Measurements from ENCODE around the gene MARS2.
A peak's percentile ranks its signal among the peaks of the same experiment; 100 is the strongest.

MARS2 gene

DNA sequence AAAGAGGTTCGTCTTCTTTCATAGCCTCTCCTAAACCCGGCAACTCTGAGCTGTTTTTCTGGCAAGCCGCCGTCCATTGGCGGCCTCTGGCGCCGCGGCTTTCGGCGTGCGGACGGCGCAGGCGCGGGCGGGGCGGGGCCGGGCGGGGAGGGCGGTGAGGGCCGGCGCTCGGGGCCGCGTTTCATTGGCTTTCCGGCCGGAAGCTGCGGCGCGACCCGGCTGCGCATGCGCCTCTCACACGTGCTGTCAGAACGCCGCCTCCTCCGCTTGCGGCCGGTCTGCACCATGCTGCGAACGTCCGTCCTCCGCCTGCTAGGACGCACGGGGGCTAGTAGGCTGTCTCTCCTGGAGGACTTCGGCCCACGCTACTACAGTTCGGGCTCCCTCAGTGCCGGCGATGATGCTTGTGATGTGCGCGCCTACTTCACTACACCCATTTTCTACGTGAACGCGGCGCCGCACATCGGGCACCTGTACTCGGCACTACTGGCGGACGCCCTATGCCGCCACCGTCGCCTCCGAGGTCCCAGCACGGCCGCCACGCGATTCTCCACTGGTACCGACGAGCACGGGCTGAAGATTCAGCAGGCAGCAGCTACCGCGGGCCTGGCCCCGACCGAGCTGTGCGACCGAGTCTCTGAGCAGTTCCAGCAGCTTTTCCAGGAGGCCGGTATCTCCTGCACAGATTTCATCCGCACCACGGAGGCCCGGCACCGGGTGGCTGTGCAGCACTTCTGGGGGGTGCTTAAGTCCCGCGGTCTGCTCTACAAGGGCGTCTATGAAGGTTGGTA lies at the start of gene MARS2:
TSS of gene MARS2 (plus strand) at position 249 of the 791 bp plus-strand sequence. CDS start at position 286, 37 bp downstream.
- Histone ChIP-seq H3K27ac (ENCODE audit: low read length) (peak within 1 kb of the TSS; percentile 75), H3K36me3 (ENCODE audit: control insufficient read depth in 2 of 2, insufficient read depth in 2 of 2, low read length in 2 of 2) (no peaks in the 10 kb centered on the region), H3K27me3 (ENCODE audit: control insufficient read depth in 1 of 2, insufficient read depth in 2 of 2, low read length in 2 of 2) (no peaks in the 10 kb centered on the region), H3K4me3 (ENCODE audit: low read length in 2 of 2) (peak within 1 kb of the TSS; percentile 94 to 95), H3K4me1 (ENCODE audit: control insufficient read depth, insufficient read depth, low read length) (peaks cover 18% of the 10 kb centered on the region), H3K9me3 (ENCODE audit: control insufficient read depth in 2 of 2, low read length in 2 of 2) (no peaks in the 10 kb centered on the region), H3K9ac (ENCODE audit: low read length in 2 of 2) (peak within 1 kb of the TSS; percentile 81 to 89)

- H3K4me3 ChIP-seq (ENCODE audit: low read length in 2 of 2) = no peak overlapping the region
- H3K4me1 ChIP-seq (ENCODE audit: control insufficient read depth, insufficient read depth, low read length) = no peaks in the 10 kb centered on the region
- H3K27me3 ChIP-seq (ENCODE audit: control insufficient read depth in 1 of 2, insufficient read depth in 2 of 2, low read length in 2 of 2) = no peaks in the 10 kb centered on the region
- no peaks in the 10 kb centered on the region for H3K9me3 ChIP-seq (ENCODE audit: control insufficient read depth in 2 of 2, low read length in 2 of 2)
- no peak overlapping the region for H3K27ac ChIP-seq (ENCODE audit: low read length)
- no peak overlapping the region for H3K9ac ChIP-seq (ENCODE audit: low read length in 2 of 2)
- no peaks in the 10 kb centered on the region for H3K36me3 ChIP-seq (ENCODE audit: control insufficient read depth in 2 of 2, insufficient read depth in 2 of 2, low read length in 2 of 2)
Observed at GRCh38 chr2:197657562-197657961, 47.6 kb upstream of the MARS2 start.

DNA sequence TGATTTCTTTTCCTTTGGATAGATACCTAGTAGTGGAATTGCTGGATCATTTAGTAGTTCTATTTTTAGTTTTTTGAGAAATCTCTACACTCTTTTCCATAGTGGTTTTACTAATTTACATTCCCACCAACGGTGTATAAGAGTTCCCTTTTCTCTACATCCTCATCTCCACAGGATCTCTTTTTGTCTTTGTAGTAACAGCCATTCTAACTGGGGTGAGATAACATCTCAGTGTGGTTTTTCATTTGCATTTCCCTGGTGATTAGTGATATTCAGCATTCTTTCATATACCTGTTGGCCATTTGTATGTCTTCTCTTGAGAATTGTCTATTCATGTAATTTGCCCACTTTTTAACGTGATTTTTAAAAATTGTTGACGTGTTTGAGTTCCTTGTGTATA lies 43.5 kb upstream of the MARS2 start:
- H3K4me3 ChIP-seq (ENCODE audit: low read length in 2 of 2) = no peak overlapping the region
- H3K9me3 ChIP-seq (ENCODE audit: control insufficient read depth in 2 of 2, low read length in 2 of 2) = no peaks in the 10 kb centered on the region
- H3K4me1 ChIP-seq (ENCODE audit: control insufficient read depth, insufficient read depth, low read length) = no peaks in the 10 kb centered on the region
- no peaks in the 10 kb centered on the region for H3K36me3 ChIP-seq (ENCODE audit: control insufficient read depth in 2 of 2, insufficient read depth in 2 of 2, low read length in 2 of 2)
- no peak overlapping the region for H3K9ac ChIP-seq (ENCODE audit: low read length in 2 of 2)
- H3K27ac ChIP-seq (ENCODE audit: low read length) = no peak overlapping the region
- no peaks in the 10 kb centered on the region for H3K27me3 ChIP-seq (ENCODE audit: control insufficient read depth in 1 of 2, insufficient read depth in 2 of 2, low read length in 2 of 2)

DNA sequence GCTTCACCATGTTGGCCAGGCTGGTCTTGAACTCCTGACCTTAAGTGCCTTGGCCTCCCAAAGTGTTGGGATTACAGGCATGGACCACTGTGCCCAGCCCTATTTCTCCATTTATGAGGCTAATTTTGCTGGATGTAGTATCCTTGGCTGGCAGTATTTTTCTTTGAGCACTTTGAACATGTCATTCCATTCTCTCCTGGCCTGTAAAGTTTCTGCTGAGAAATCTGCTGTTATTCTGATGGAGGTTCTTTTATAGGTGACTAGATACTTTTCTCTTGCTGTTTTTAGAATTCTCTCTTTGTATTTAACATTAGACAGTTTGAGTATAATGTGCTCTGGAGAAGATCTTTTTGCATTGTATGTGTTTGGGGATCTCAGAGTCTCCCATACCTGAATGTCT lies 38.9 kb upstream of the MARS2 start:
- no peaks in the 10 kb centered on the region for H3K4me1 ChIP-seq (ENCODE audit: control insufficient read depth, insufficient read depth, low read length)
- H3K36me3 ChIP-seq (ENCODE audit: control insufficient read depth in 2 of 2, insufficient read depth in 2 of 2, low read length in 2 of 2) = no peaks in the 10 kb centered on the region
- H3K4me3 ChIP-seq (ENCODE audit: low read length in 2 of 2) = no peak overlapping the region
- no peaks in the 10 kb centered on the region for H3K27me3 ChIP-seq (ENCODE audit: control insufficient read depth in 1 of 2, insufficient read depth in 2 of 2, low read length in 2 of 2)
- H3K27ac ChIP-seq (ENCODE audit: low read length) = no peak overlapping the region
- H3K9ac ChIP-seq (ENCODE audit: low read length in 2 of 2) = no peak overlapping the region
- H3K9me3 ChIP-seq (ENCODE audit: control insufficient read depth in 2 of 2, low read length in 2 of 2) = peaks cover 0 to 9% of the 10 kb centered on the region in 2 donors

- H3K9ac ChIP-seq (ENCODE audit: low read length in 2 of 2) = no peak overlapping the region
- no peaks in the 10 kb centered on the region for H3K27me3 ChIP-seq (ENCODE audit: control insufficient read depth in 1 of 2, insufficient read depth in 2 of 2, low read length in 2 of 2)
- H3K36me3 ChIP-seq (ENCODE audit: control insufficient read depth in 2 of 2, insufficient read depth in 2 of 2, low read length in 2 of 2) = no peaks in the 10 kb centered on the region
- peaks cover 0 to 9% of the 10 kb centered on the region in 2 donors for H3K9me3 ChIP-seq (ENCODE audit: control insufficient read depth in 2 of 2, low read length in 2 of 2)
- no peak overlapping the region for H3K27ac ChIP-seq (ENCODE audit: low read length)
- peak overlapping the region in 1 of 2 donors; percentile 7 for H3K4me3 ChIP-seq (ENCODE audit: low read length in 2 of 2)
- H3K4me1 ChIP-seq (ENCODE audit: control insufficient read depth, insufficient read depth, low read length) = no peaks in the 10 kb centered on the region
Observed at GRCh38 chr2:197668296-197668695, 36.9 kb upstream of the MARS2 start.

- Histone ChIP-seq H3K4me1 (ENCODE audit: control insufficient read depth, insufficient read depth, low read length) (no peaks in the 10 kb centered on the region), H3K36me3 (ENCODE audit: control insufficient read depth in 2 of 2, insufficient read depth in 2 of 2, low read length in 2 of 2) (no peaks in the 10 kb centered on the region), H3K9me3 (ENCODE audit: control insufficient read depth in 2 of 2, low read length in 2 of 2) (peaks cover 0 to 9% of the 10 kb centered on the region in 2 donors), H3K9ac (ENCODE audit: low read length in 2 of 2) (no peak overlapping the region), H3K27ac (ENCODE audit: low read length) (no peak overlapping the region), H3K4me3 (ENCODE audit: low read length in 2 of 2) (no peak overlapping the region), H3K27me3 (ENCODE audit: control insufficient read depth in 1 of 2, insufficient read depth in 2 of 2, low read length in 2 of 2) (no peaks in the 10 kb centered on the region)
Observed at GRCh38 chr2:197669077-197669476, 36.1 kb upstream of the MARS2 start.

- Histone ChIP-seq H3K27ac (ENCODE audit: low read length) (no peak overlapping the region), H3K36me3 (ENCODE audit: control insufficient read depth in 2 of 2, insufficient read depth in 2 of 2, low read length in 2 of 2) (no peaks in the 10 kb centered on the region), H3K9me3 (ENCODE audit: control insufficient read depth in 2 of 2, low read length in 2 of 2) (peaks cover 0 to 9% of the 10 kb centered on the region in 2 donors), H3K4me1 (ENCODE audit: control insufficient read depth, insufficient read depth, low read length) (no peaks in the 10 kb centered on the region), H3K4me3 (ENCODE audit: low read length in 2 of 2) (no peak overlapping the region), H3K27me3 (ENCODE audit: control insufficient read depth in 1 of 2, insufficient read depth in 2 of 2, low read length in 2 of 2) (no peaks in the 10 kb centered on the region), H3K9ac (ENCODE audit: low read length in 2 of 2) (no peak overlapping the region)
Observed at GRCh38 chr2:197672371-197672893, 32.7 kb upstream of the MARS2 start.

DNA sequence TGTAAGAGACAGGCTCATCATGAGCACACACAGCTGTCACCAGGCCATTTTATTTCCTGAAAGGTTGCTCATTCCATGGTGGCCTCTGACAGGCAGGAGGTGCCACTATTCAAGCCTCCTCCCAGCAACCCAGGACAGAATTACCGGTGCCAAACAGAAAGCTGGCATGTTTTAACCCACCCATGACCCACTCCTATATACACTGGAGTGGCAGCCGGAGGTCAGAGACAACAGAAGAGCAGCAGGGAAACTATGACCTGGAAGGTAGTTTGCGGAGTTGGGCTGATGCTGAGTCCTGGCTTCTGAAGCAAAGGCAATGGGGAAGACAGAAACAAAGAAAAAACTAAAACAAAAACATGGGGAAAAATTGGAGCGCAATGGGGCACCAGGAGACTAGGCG lies 32.1 kb upstream of the MARS2 start:
- Histone ChIP-seq H3K9me3 (ENCODE audit: control insufficient read depth in 2 of 2, low read length in 2 of 2) (peaks cover 0 to 6% of the 10 kb centered on the region in 2 donors), H3K9ac (ENCODE audit: low read length in 2 of 2) (no peak overlapping the region), H3K27me3 (ENCODE audit: control insufficient read depth in 1 of 2, insufficient read depth in 2 of 2, low read length in 2 of 2) (no peaks in the 10 kb centered on the region), H3K36me3 (ENCODE audit: control insufficient read depth in 2 of 2, insufficient read depth in 2 of 2, low read length in 2 of 2) (no peaks in the 10 kb centered on the region), H3K4me1 (ENCODE audit: control insufficient read depth, insufficient read depth, low read length) (no peaks in the 10 kb centered on the region), H3K27ac (ENCODE audit: low read length) (no peak overlapping the region), H3K4me3 (ENCODE audit: low read length in 2 of 2) (peak overlapping the region in 1 of 2 donors; percentile 44)

DNA sequence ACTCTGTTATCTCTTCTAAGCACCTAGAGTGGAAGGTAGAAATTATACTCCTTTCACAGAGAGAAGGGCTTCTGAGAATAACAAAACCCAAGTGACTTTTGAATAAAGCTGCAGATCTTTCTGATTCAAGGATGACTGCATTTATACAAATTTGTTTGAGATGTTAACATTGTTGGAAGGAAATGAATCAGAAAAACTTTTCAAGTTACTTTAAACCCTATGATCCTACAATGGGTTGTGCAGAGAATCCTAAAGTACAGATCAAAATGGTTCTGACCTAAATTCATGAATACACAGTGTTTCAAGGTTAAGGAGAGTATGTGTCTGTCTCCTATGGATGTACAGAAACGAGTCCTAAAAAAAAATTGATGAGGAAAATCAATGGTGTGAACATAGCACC lies 31.6 kb upstream of the MARS2 start:
- Histone ChIP-seq H3K4me3 (ENCODE audit: low read length in 2 of 2) (peak overlapping the region in 1 of 2 donors; percentile 44), H3K9ac (ENCODE audit: low read length in 2 of 2) (no peak overlapping the region), H3K27ac (ENCODE audit: low read length) (no peak overlapping the region)

DNA sequence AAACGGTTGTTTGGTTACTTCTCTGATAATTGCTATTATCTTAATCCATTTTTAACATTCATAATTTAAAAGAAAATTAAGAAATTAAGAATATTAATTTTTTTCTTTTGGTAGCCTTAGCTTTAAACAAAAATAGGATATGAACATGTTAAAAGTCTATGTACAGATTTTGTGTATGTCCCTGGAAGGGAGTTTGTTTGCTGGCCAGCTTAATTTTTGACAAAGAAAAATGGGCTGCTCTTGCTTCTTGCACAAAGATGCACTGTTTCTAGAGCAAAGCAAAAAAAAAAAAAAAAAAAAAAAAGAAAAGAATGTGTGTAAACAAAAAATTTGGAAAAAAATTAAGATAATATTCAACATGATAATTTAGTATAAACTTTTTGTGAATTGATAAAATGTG lies 31.1 kb upstream of the MARS2 start:
- no peaks in the 10 kb centered on the region for H3K36me3 ChIP-seq (ENCODE audit: control insufficient read depth in 2 of 2, insufficient read depth in 2 of 2, low read length in 2 of 2)
- H3K9ac ChIP-seq (ENCODE audit: low read length in 2 of 2) = no peak overlapping the region
- no peak overlapping the region for H3K4me3 ChIP-seq (ENCODE audit: low read length in 2 of 2)
- H3K9me3 ChIP-seq (ENCODE audit: control insufficient read depth in 2 of 2, low read length in 2 of 2) = no peaks in the 10 kb centered on the region
- H3K4me1 ChIP-seq (ENCODE audit: control insufficient read depth, insufficient read depth, low read length) = no peaks in the 10 kb centered on the region
- H3K27ac ChIP-seq (ENCODE audit: low read length) = no peak overlapping the region
- no peaks in the 10 kb centered on the region for H3K27me3 ChIP-seq (ENCODE audit: control insufficient read depth in 1 of 2, insufficient read depth in 2 of 2, low read length in 2 of 2)

More for the DNA sequence above, 31.6 kb upstream of the MARS2 start:
- H3K27me3 ChIP-seq (ENCODE audit: control insufficient read depth in 1 of 2, insufficient read depth in 2 of 2, low read length in 2 of 2) = no peaks in the 10 kb centered on the region
- peaks cover 0 to 1% of the 10 kb centered on the region in 2 donors for H3K9me3 ChIP-seq (ENCODE audit: control insufficient read depth in 2 of 2, low read length in 2 of 2)
- H3K4me1 ChIP-seq (ENCODE audit: control insufficient read depth, insufficient read depth, low read length) = no peaks in the 10 kb centered on the region
- no peaks in the 10 kb centered on the region for H3K36me3 ChIP-seq (ENCODE audit: control insufficient read depth in 2 of 2, insufficient read depth in 2 of 2, low read length in 2 of 2)

DNA sequence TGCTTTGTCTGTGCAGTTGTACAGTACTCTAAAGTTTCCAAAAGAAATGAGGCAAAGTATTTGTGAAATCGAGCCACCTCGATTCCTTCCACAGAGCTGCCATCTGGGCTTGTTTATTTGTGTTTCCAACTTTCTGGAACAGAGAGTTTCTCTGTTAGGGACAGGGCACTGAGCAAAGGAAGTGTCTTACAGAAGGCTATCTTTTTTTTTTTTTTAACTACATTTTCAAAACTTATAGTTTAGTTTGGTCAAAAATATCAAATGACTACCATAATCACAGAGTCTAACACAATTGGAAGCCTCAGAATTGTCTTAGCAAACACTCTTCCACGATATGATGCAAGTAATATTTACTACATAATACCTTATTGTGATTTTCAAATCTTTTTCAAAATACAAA lies 30.6 kb upstream of the MARS2 start:
- Histone ChIP-seq H3K27ac (ENCODE audit: low read length) (no peak overlapping the region), H3K4me1 (ENCODE audit: control insufficient read depth, insufficient read depth, low read length) (no peaks in the 10 kb centered on the region), H3K9ac (ENCODE audit: low read length in 2 of 2) (peak overlapping the region in 1 of 2 donors; percentile 6), H3K27me3 (ENCODE audit: control insufficient read depth in 1 of 2, insufficient read depth in 2 of 2, low read length in 2 of 2) (no peaks in the 10 kb centered on the region), H3K36me3 (ENCODE audit: control insufficient read depth in 2 of 2, insufficient read depth in 2 of 2, low read length in 2 of 2) (no peaks in the 10 kb centered on the region), H3K9me3 (ENCODE audit: control insufficient read depth in 2 of 2, low read length in 2 of 2) (no peaks in the 10 kb centered on the region), H3K4me3 (ENCODE audit: low read length in 2 of 2) (peak overlapping the region in 1 of 2 donors; percentile 50)
